ENCODE results near the gene ZNF718. TPM values are rescaled to one million over a fixed set of nuclear protein-coding genes. Genes with fewer than 3 reads are reported as not detected.
"Not testable (repeated sequence)": the region's sequence is repeated elsewhere in the genome, so short reads cannot be mapped to it uniquely, and the experiment has no call there.

Gene ZNF718
- total RNA-seq, 1 experiment from 2014 or later: 3.2 TPM

DNA sequence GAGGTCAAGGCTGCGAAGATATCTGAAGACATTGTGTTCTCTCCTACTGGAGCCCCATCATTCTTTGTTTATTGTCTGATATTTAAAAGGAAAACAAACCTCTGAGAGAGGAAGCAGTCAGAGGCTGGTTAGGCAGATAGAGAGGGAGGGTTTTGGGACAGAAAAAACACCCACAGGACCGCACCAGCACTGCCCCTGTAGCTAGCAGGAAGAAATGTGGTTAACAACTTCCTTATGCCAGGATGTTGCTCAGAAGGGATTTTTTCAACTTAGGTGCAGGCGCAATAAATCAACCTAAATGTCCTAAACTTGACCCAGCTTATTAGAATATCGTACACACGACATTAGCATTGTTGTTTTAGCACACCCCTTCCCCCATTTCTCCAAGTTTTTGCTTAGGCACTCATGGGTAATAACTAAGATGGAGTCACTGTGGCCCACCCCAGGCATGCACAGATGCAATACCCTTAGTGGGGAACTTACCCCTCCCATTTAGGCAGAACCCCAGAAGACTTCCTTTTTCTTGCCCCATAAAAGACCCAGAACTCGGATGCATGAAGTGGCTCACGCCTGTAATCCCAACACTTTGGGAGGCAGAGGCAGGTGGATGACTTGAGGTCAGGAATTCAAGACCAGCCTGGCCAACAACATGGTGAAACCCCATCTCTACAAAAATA, 2.8 kb upstream of the ZNF718 start:
- Histone ChIP-seq H3K27me3 (ENCODE audit: low read length) (no peaks in the 10 kb centered on the region), H3K4me3 (ENCODE audit: low read length) (no peak overlapping the region), H2AFZ (ENCODE audit: low read length) (no peak overlapping the region), H3K4me1 (ENCODE audit: insufficient read depth, low read length) (no peaks in the 10 kb centered on the region), H3K9me3 (ENCODE audit: low read length) (no peaks in the 10 kb centered on the region), H4K20me1 (ENCODE audit: low read length) (no peaks in the 10 kb centered on the region), H3K79me2 (ENCODE audit: low read length) (peaks cover 20% of the 10 kb centered on the region), H3K4me2 (ENCODE audit: low read length) (no peak overlapping the region), H3K27ac (ENCODE audit: low read length) (no peak overlapping the region), H3K9me2 (replicated peaks; ENCODE audit: low read length) (no peaks in the 10 kb centered on the region), H3F3A (ENCODE audit: low read length, unreplicated experiment) (no peaks in the 10 kb centered on the region), H3K36me3 (ENCODE audit: low read depth, low read length) (peaks cover 12% of the 10 kb centered on the region), H3K9ac (ENCODE audit: low read length) (no peak overlapping the region)
- BruUV-seq (replicated peaks): no TSS peak
- ATAC-seq (no peak), DNase-seq (no peak)
- TF ChIP-seq EZH2phosphoT487 (IDR thresholded peaks at IDR 0.05; ENCODE audit: borderline replicate concordance, low read length) (no peak), EZH2 (IDR thresholded peaks at IDR 0.05; ENCODE audit: low read length, unreplicated experiment) (no peak)
- TF ChIP-seq, protein P1, sequence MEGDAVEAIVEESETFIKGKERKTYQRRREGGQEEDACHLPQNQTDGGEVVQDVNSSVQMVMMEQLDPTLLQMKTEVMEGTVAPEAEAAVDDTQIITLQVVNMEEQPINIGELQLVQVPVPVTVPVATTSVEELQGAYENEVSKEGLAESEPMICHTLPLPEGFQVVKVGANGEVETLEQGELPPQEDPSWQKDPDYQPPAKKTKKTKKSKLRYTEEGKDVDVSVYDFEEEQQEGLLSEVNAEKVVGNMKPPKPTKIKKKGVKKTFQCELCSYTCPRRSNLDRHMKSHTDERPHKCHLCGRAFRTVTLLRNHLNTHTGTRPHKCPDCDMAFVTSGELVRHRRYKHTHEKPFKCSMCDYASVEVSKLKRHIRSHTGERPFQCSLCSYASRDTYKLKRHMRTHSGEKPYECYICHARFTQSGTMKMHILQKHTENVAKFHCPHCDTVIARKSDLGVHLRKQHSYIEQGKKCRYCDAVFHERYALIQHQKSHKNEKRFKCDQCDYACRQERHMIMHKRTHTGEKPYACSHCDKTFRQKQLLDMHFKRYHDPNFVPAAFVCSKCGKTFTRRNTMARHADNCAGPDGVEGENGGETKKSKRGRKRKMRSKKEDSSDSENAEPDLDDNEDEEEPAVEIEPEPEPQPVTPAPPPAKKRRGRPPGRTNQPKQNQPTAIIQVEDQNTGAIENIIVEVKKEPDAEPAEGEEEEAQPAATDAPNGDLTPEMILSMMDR (conservative IDR thresholded peaks at IDR 0.05; ENCODE audit: low read depth, low read length): no peak
- ChIA-PET CTCF (no interaction called here), POLR2A (ENCODE audit: unreplicated experiment) (no interaction called here)
- intact Hi-C loops (cut with micrococcal nuclease): no loop called here

DNA sequence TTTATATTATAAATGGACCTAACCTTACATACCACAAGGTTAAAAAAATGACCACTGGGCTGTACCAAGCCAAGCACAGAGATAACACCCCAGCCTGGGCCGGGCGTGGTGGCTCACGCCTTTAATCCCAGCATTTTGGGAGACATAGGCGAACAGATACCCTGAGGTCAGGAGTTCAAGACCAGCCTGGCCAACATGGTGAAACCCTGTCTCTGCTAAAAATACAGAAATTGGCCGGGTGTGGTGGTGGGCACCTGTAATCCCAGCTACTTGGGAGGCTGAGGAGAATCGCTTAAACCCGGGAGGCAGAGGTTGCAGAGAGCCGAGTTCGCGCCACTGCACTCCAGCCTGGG, 403 bp upstream of the ZNF718 start:
- BruUV-seq (replicated peaks); ATAC-seq; intact Hi-C loops (cut with micrococcal nuclease); H3K27ac ChIP-seq (ENCODE audit: low read length); H3K27me3 ChIP-seq (ENCODE audit: low read length); POLR2A ChIA-PET (ENCODE audit: unreplicated experiment); H4K20me1 ChIP-seq (ENCODE audit: low read length); H3K9me2 ChIP-seq (replicated peaks; ENCODE audit: low read length); H3F3A ChIP-seq (ENCODE audit: low read length, unreplicated experiment); H3K4me1 ChIP-seq (ENCODE audit: insufficient read depth, low read length); DNase-seq; H3K9ac ChIP-seq (ENCODE audit: low read length); CTCF ChIA-PET: not testable (repeated sequence)
- peak overlapping the region; percentile 77 for H3K4me3 ChIP-seq (ENCODE audit: low read length)
- H3K36me3 ChIP-seq (ENCODE audit: low read depth, low read length): peaks cover 35% of the 10 kb centered on the region
- H3K4me2 ChIP-seq (ENCODE audit: low read length): peak overlapping the region; percentile 78; the same call in 1 of the 2 replicates
- H3K9me3 ChIP-seq (ENCODE audit: low read length): peaks cover 12% of the 10 kb centered on the region; the same call in 1 of the 2 replicates
- peak overlapping the region; percentile 83 for H2AFZ ChIP-seq (ENCODE audit: low read length)
- H3K79me2 ChIP-seq (ENCODE audit: low read length): peaks cover 28% of the 10 kb centered on the region

DNA sequence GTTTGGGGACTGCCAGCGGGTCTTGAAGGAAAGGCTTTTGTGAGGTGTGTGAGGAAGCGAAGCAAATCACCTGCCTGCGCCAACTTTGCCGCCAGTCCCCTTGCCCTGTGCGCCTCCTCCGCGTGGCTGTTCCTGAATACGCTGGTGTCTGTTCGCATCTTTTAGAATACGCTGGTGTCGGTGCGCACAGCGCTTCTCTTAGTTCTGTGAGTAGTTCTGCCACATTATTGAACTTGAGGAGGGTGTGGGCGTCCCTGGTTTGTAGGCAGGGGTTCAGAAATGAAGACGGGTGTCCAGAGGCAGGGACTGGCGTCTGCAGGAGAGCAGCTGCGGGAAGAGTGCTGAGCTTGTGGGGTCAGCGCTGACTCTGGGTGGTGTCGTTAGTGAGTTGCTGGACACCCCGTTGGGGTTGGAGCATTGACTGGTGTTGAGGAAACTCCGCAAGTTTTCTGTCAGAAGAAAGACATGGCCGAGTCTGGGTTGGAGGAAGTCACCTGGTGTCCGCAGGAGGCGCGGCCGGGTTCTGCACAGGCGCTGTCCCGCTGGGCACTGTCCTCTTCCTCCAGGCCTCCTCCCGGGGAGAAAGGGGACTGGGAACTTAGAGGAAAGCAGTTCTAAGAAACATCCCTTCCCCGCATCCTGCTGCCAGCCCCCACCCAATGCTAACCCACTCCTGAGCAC, 930 bp downstream of the ZNF718 start:
- H2AFZ ChIP-seq (ENCODE audit: low read length): peak overlapping the region; percentile 83
- ChIA-PET POLR2A (ENCODE audit: unreplicated experiment) (no interaction called here), CTCF (no interaction called here)
- H3K4me1 ChIP-seq (ENCODE audit: insufficient read depth, low read length): no peaks in the 10 kb centered on the region
- H3K4me3 ChIP-seq (ENCODE audit: low read length): peak overlapping the region; percentile 77
- peaks cover 15% of the 10 kb centered on the region; the same call in 1 of the 2 replicates for H3K9me3 ChIP-seq (ENCODE audit: low read length)
- H3K4me2 ChIP-seq (ENCODE audit: low read length): peak overlapping the region; percentile 78
- BruUV-seq (replicated peaks): no TSS peak
- H3K79me2 ChIP-seq (ENCODE audit: low read length): peaks cover 28% of the 10 kb centered on the region
- no peaks in the 10 kb centered on the region for H3K9me2 ChIP-seq (replicated peaks; ENCODE audit: low read length)
- no peak for ATAC-seq
- no peaks in the 10 kb centered on the region for H3K27me3 ChIP-seq (ENCODE audit: low read length)
- H3K9ac ChIP-seq (ENCODE audit: low read length): peak overlapping the region; percentile 83
- peak; percentile 1 for DNase-seq
- peaks cover 48% of the 10 kb centered on the region for H3K36me3 ChIP-seq (ENCODE audit: low read depth, low read length)
- TF ChIP-seq, protein P1 (conservative IDR thresholded peaks at IDR 0.05; ENCODE audit: low read depth, low read length): no peak
- TF ChIP-seq EZH2phosphoT487 (IDR thresholded peaks at IDR 0.05; ENCODE audit: borderline replicate concordance, low read length) (no peak), EZH2 (IDR thresholded peaks at IDR 0.05; ENCODE audit: low read length, unreplicated experiment) (no peak)
- no peaks in the 10 kb centered on the region for H3F3A ChIP-seq (ENCODE audit: low read length, unreplicated experiment)
- intact Hi-C loops (cut with micrococcal nuclease): no loop called here
- H4K20me1 ChIP-seq (ENCODE audit: low read length): no peaks in the 10 kb centered on the region
- H3K27ac ChIP-seq (ENCODE audit: low read length): no peak overlapping the region

Measured in PC-3 (cell line).